Activated naive CD4-positive, alpha-beta T cell treated with anti-CD3 and anti-CD28 coated beads, Interleukin-2, amount 50 U/mL, for 72 hours (primary cell): Measurements from ENCODE around the gene COL5A1. TPM values are rescaled to one million over a fixed set of nuclear protein-coding genes. Genes with fewer than 3 reads are reported as not detected.

Experiments used
- ATAC-seq, 2 donors: fragments of 150-1000 bp; cut with Tn5 transposase; 2 replicates each; pipeline ENCODE4 v1.10.0; 2021; ENCODE audit warnings: mild to moderate bottlenecking in 2 of 2, moderate library complexity in 2 of 2
- DNase-seq, 2 donors: peaks; one replicate each; pipeline ENCODE4 v3.0.0; 2021 to 2022; ENCODE audit warnings: low spot score in 2 of 2
- H3K27ac Mint-ChIP-seq, 2 donors: one replicate each; pipeline ENCODE4 v1.8.0; 2022; ENCODE audit warnings: mild to moderate bottlenecking in 2 of 2, mixed read lengths in 2 of 2
- H3K36me3 Mint-ChIP-seq, 2 donors: one replicate each; pipeline ENCODE4 v1.8.0; 2022; ENCODE audit warnings: mixed read lengths in 2 of 2
- H3K9me3 Mint-ChIP-seq, 2 donors: one replicate each; pipeline ENCODE4 v1.8.0; 2022; ENCODE audit warnings: mixed read lengths in 2 of 2
- total RNA-seq, 2 donors: library from RNA; stranded (reverse); gene quantifications; one replicate each; pipeline ENCODE4 v1.2.3, GENCODE V29; 2022

The COL5A1 gene
- under 1 TPM; 0.04 to 0.18 TPM for total RNA-seq

GRCh38 chr9:134641173-134641989 lies at the start of gene COL5A1:
TSS of gene COL5A1 (plus strand) at chr9:134641803. CDS start at chr9:134642188, 385 bp downstream.
- H3K27ac Mint-ChIP-seq, result no peak within 1 kb of the TSS
- H3K36me3 Mint-ChIP-seq, result no peaks in the 10 kb centered on the region
- ATAC-seq, result peak; percentile 68 to 96
- DNase-seq, result peak in 1 of 2 donors; percentile 63
- H3K9me3 Mint-ChIP-seq, result no peaks in the 10 kb centered on the region

GRCh38 chr9:134592018-134592818 lies 49.4 kb upstream of the COL5A1 start:
- no peak for ATAC-seq
- Mint-ChIP-seq H3K27ac (no peak overlapping the region), H3K36me3 (no peaks in the 10 kb centered on the region), H3K9me3 (no peaks in the 10 kb centered on the region)
- DNase-seq, result no peak

DNA sequence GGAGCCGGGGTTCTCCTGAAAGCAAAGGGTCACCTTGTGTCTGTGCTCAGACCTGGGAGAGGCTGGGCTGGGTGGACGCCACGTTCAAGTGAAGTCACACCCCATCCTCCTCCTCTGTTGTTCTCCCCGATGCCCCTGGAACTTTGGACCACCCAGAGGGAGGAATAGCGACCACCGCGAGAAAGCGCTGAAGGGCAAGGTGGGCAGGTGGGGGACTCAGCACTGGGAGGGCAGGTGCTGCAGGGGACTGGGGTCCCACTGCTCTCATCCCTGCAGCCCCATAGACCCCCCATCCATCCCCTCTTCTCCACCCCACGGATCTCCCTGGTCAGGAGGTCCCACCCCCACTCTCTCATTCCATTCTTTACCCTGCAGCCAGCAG lies 48.8 kb upstream of the COL5A1 start:
- no peaks in the 10 kb centered on the region for H3K36me3 Mint-ChIP-seq
- ATAC-seq, result no peak
- no peak overlapping the region for H3K27ac Mint-ChIP-seq
- no peaks in the 10 kb centered on the region for H3K9me3 Mint-ChIP-seq
- DNase-seq, result no peak

DNA sequence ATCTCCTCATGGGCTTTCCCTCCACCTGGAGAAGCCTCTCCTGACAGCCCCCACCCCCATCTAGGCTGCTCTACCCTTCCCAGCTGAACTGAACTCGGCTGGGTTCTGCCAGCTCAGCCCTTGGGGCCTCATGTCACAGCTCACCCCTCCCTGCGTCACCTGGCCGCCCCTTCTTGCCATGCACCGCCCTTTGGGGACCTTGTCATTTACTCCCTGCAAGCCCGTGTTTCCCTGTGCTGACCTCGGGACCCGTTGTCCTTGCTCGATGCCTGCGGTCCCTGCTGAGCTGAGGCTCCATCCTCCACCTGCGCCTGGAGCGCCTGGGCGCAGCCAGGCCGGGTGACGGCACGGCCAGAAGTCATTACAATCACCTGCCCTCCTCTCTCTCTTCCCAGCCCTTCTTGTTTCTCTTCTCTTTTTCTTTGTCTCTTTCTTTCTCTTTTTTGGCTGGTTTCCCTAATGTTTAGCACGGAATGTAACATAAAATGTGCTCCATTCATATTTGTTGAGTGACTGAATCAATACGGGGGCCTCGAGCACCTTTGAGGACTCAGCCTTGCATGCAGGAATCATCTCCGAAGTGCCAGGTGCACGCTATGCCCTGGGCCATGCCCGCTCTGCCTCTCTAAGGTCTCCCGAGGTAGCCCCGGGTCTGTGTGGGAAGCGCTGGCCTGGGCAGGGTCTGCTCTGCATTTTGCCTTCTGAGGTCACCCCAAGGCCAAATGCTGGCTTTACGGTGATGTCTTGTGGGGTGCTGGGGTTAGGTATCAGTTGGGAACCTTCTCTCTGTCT lies 48.1 kb upstream of the COL5A1 start:
- no peak for ATAC-seq
- no peak overlapping the region for H3K27ac Mint-ChIP-seq
- no peaks in the 10 kb centered on the region for H3K36me3 Mint-ChIP-seq
- no peaks in the 10 kb centered on the region for H3K9me3 Mint-ChIP-seq
- DNase-seq, result no peak

DNA sequence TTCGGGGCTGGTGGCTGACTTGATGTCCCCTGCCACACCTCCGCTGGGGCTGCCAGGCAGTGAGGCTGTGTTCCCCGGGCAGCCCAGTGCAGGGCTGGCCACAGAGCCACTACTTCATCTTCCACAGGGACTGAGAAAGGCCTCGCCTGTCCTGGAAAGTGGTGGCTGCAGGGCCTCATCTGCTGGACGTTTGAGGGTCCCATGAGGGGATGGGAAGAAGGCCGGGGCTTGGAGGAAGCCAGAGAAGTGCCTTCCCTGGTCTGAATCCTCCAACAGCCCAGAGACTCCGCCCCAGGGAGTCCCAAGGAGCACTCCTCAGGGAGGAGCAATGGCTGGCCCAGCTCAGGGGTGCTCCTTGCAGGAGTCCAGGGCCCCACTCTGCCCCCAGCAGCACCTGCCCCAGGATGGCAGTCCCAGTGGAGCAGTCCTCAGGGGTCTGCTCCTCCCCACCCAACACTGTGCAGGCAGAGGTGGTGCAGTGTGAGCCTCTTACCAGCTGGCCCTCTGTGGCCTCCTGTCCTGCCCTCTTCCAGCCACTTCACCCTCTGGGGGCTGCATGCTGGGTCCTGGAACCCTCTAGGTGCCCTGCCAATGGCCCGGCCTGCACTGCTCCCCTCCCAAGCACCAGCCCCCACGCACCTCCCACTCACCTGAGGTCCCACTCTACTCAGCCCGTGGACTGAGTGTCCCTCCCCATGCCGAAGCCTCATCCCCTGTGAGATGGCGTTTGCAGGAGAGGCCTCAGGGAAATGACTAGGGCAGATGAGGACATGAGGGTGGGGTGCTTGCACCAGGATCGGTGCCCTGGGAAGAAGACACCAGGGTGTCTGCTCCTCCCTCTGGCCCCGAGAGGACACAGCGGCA lies 47.3 kb upstream of the COL5A1 start:
- H3K9me3 Mint-ChIP-seq, result no peaks in the 10 kb centered on the region
- H3K36me3 Mint-ChIP-seq, result no peaks in the 10 kb centered on the region
- ATAC-seq (no peak), DNase-seq (no peak)
- H3K27ac Mint-ChIP-seq, result no peak overlapping the region

DNA sequence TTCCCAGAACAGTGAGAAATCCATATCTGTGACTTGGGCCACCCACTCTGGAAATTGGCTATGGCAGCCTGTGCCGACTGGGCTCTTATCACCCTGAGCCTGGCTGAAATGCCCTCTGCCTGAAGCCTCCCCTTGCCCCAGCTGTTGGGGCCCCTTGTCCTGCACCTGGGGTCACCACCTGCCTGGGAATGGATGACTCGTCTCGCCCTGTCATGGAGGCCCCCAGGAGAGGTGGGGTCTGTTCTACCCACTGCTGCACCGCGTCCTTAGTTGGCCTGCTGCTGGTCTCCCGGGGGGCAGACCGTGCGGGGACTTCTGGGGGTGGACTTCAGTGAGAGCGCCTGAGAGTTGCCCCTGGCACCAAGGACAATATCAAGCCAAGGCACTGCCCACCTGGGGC lies 46.6 kb upstream of the COL5A1 start:
- no peaks in the 10 kb centered on the region for H3K9me3 Mint-ChIP-seq
- H3K27ac Mint-ChIP-seq, result no peak overlapping the region
- no peaks in the 10 kb centered on the region for H3K36me3 Mint-ChIP-seq
- ATAC-seq (no peak), DNase-seq (no peak)

DNA sequence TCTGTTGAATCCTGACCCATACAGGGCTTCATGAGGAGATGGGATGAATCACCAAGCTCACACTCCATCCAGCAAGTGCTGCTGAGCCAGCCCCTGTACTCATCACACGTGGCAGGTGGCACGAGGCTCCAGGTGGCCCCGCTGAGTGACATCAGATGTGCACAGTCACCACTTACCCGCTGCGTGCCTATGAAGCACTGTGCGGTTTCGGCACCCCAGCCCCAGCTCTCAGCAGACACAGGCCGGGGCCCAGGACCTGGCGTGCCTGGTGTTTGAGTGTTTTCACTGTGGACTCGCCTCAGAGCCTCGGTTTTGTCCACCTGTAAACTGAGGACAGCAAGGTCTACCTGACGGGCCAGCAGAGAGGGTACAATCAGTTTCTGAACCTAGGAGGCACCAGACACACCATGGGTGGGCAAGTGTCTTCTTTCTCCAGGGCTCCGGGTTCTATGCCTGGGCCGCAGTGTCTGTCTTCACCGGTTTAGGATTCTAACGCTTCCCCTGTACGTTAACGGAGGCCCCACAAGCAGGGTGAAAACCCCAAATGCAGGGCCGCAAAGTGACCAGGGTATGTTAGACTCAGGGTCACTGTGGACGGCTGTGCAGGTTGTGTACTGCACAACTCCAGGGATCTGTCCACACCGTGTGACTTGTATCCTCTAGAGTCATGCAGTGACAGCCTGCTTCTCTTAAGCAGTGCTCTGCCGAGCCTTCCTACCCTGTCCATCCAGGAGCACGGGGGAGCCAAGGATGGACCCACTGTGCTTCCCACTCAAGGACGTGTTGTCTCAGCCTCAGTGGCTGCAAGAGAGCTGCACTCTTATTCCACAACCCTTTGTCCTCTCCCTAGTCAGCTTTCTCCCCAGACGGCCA lies 44.3 kb upstream of the COL5A1 start:
- ATAC-seq (no peak), DNase-seq (no peak)
- H3K27ac Mint-ChIP-seq, result no peak overlapping the region
- no peaks in the 10 kb centered on the region for H3K9me3 Mint-ChIP-seq
- H3K36me3 Mint-ChIP-seq, result no peaks in the 10 kb centered on the region

DNA sequence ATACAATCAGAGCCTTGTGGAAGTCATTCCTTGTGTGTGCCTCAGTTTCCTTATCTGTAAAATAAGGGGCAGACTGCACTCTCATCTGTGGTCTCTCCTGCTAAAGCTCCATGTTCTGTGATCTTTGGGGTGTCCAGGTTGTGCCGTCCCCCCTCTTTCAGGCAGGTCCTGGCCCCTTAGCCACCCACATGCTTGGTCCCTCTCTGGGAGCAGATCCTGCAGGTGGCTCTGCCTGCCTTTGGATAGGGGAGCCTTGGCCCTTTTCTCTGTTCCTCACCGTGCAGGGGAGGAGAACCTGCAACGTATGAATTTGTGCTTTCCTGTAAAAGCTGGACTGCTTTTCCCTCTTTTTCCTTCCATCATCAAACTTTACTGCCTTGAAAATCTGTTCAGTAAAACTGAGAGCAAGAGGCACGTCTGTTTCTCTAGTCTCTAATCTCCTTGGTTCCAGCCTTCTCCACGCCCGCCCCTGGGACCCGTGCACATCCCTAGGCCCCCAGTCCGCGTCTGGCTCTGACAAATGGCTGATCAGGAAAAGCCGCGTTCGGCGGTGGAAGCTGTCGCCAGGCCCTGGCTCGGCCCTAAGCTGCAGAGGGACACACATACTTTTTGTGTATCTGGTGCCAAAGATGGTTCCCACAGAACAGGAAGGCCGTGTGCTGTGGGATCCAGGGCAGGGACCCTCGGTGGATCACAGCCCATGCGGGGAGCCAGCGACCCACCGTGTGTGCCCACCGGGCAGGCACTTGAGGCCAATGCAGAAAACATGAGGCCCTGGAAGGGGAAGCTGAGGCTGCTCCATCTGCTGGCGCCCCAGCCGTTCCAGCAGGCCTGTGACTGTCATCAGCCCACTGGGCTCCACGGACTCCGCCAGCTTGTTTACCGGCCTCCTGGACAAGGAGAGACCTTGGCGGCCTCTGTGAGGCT lies 43.4 kb upstream of the COL5A1 start:
- Mint-ChIP-seq H3K36me3 (no peaks in the 10 kb centered on the region), H3K9me3 (no peaks in the 10 kb centered on the region), H3K27ac (no peak overlapping the region)
- no peak for ATAC-seq
- no peak for DNase-seq

DNA sequence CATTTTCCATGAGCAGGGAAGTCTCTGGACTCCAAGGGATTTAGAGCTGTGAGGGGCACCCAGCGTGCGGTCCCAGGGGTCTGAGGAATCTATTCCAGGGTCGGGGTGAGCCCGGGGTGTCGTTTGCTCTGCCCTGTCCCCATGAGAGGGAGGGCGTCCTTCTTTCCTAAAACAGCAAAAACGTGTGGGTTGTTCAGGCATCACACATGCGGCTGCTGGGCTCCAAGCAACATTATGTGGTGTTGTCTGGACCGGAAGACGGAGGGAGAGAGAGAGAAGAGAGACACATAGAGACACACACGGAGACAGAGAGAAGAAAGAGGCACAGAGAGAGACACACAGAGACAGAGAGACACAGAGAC lies 42.7 kb upstream of the COL5A1 start:
- Mint-ChIP-seq H3K36me3 (no peaks in the 10 kb centered on the region), H3K9me3 (no peaks in the 10 kb centered on the region), H3K27ac (no peak overlapping the region)
- no peak for ATAC-seq
- DNase-seq, result no peak

DNA sequence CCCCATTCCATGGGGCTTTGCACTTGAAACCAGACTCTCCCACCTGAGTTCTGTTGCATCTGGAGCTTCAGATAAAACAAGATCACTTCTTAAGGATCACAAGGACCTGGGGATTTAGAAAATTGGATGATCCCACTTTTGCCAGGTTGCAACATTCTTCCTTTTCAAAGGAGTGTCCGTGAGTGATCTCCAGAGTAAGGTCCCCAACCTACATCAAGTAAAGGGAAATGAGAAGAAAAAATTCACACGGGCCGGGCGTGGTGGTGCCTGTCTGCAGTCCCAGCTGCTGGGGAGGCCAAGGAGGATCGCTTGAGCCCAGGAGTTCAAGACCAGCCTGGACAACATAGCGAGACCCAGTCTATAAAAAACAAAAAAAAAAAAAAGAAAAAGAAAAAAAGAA lies 41.2 kb upstream of the COL5A1 start:
- no peak for ATAC-seq
- H3K36me3 Mint-ChIP-seq, result no peaks in the 10 kb centered on the region
- DNase-seq, result no peak
- no peaks in the 10 kb centered on the region for H3K9me3 Mint-ChIP-seq
- no peak overlapping the region for H3K27ac Mint-ChIP-seq

- Mint-ChIP-seq H3K36me3 (no peaks in the 10 kb centered on the region), H3K27ac (no peak overlapping the region), H3K9me3 (no peaks in the 10 kb centered on the region)
- ATAC-seq (no peak), DNase-seq (no peak)
Observed at GRCh38 chr9:134600836-134601638, 40.6 kb upstream of the COL5A1 start.

DNA sequence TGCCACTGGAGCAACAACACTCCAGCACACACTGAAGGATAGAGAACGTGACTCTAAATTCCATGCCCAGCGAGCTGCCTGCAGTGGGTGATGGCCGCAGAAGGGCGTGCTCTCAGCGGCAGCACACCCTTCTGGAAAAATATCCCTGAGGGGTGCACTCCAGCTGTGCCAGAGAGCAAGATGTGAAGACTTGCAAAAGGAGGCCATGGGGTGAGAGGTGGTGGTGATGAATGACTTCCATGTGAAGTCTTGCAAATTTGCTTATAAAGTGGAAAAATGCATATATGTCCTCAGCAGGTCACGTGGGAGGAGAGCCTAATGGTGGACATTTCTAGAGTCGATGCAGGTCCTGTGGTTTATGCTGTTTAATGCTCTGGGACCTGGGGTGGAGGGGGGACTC lies 39.8 kb upstream of the COL5A1 start:
- Mint-ChIP-seq H3K36me3 (no peaks in the 10 kb centered on the region), H3K27ac (no peak overlapping the region), H3K9me3 (no peaks in the 10 kb centered on the region)
- DNase-seq, result no peak
- no peak for ATAC-seq

- no peaks in the 10 kb centered on the region for H3K9me3 Mint-ChIP-seq
- H3K27ac Mint-ChIP-seq, result no peak overlapping the region
- DNase-seq, result no peak
- ATAC-seq, result no peak
- no peaks in the 10 kb centered on the region for H3K36me3 Mint-ChIP-seq
Observed at GRCh38 chr9:134602547-134603362, 38.8 kb upstream of the COL5A1 start.
